GM18502 (cell line): ENCODE results near the gene IL1RAPL2.

Experiments
- ATAC-seq: cut with Tn5 transposase; IDR thresholded peaks from one replicate; pipeline ENCODE4 v1.9.1; 2021; ENCODE audit warnings: mild to moderate bottlenecking; ENCODE audit not compliant: unreplicated experiment, poor library complexity

The IL1RAPL2 gene

GRCh38 chrX:105347373-105347772 is 781.4 kb downstream of the IL1RAPL2 start:
- no peak for ATAC-seq

- ATAC-seq: no peak
These were observed 783.5 kb downstream of the IL1RAPL2 start for GRCh38 chrX:105349476-105349875.

- ATAC-seq: no peak
These were observed 809.8 kb downstream of the IL1RAPL2 start for GRCh38 chrX:105375816-105376215.

- ATAC-seq: no peak
These were observed 858.7 kb downstream of the IL1RAPL2 start for GRCh38 chrX:105424729-105425128.

- ATAC-seq: no peak
These were observed 885.4 kb downstream of the IL1RAPL2 start for GRCh38 chrX:105451401-105451800.

- no peak for ATAC-seq
These were observed 892.8 kb downstream of the IL1RAPL2 start for GRCh38 chrX:105458846-105459245.

GRCh38 chrX:105460376-105460775 is 894.4 kb downstream of the IL1RAPL2 start:
- no peak for ATAC-seq

- no peak for ATAC-seq
These were observed 895.0 kb downstream of the IL1RAPL2 start for GRCh38 chrX:105461016-105461415.

GRCh38 chrX:105462186-105462585 is 896.2 kb downstream of the IL1RAPL2 start:
- no peak for ATAC-seq

GRCh38 chrX:105463473-105463872 is 897.5 kb downstream of the IL1RAPL2 start:
- no peak for ATAC-seq

- no peak for ATAC-seq
These were observed 898.6 kb downstream of the IL1RAPL2 start for GRCh38 chrX:105464618-105465017.

GRCh38 chrX:105468741-105469140 is 902.7 kb downstream of the IL1RAPL2 start:
- ATAC-seq: no peak

GRCh38 chrX:105471597-105471996 is 905.6 kb downstream of the IL1RAPL2 start:
- no peak for ATAC-seq

GRCh38 chrX:105475801-105476200 is 909.8 kb downstream of the IL1RAPL2 start:
- ATAC-seq: no peak

GRCh38 chrX:105477351-105477750 is 911.4 kb downstream of the IL1RAPL2 start:
- ATAC-seq: no peak

GRCh38 chrX:105480646-105481310 is 914.8 kb downstream of the IL1RAPL2 start:
- no peak for ATAC-seq

- no peak for ATAC-seq
These were observed 917.0 kb downstream of the IL1RAPL2 start for GRCh38 chrX:105483011-105483410.

GRCh38 chrX:105488716-105489115 is 922.7 kb downstream of the IL1RAPL2 start:
- ATAC-seq: no peak

GRCh38 chrX:105495376-105495775 is 929.4 kb downstream of the IL1RAPL2 start:
- ATAC-seq: no peak

- ATAC-seq: no peak
These were observed 936.3 kb downstream of the IL1RAPL2 start for GRCh38 chrX:105502336-105502735.

- no peak for ATAC-seq
These were observed 949.6 kb downstream of the IL1RAPL2 start for GRCh38 chrX:105515561-105515960.

GRCh38 chrX:105526431-105526830 is 960.4 kb downstream of the IL1RAPL2 start:
- no peak for ATAC-seq

GRCh38 chrX:105527759-105528158 is 961.8 kb downstream of the IL1RAPL2 start:
- no peak for ATAC-seq
